GM23338 (cell line): ENCODE measurements around the gene EXOC4. TPM values are rescaled to one million over a fixed set of nuclear protein-coding genes. Genes with fewer than 3 reads are reported as not detected.

Experiments
- ATAC-seq: fragments of 200-7000 bp; cut with Tn5 transposase; 3 replicates; pipeline ENCODE4 v1.9.1; 2020
- DNase-seq: peaks from one replicate; pipeline ENCODE4 v3.0.0-alpha.2; 2015; ENCODE audit warnings: low spot score
- H2AFZ ChIP-seq: fragments of 200-600 bp; sonication (generic); 2 replicates; pipeline ENCODE4 v1.8.0; 2016; ENCODE audit warnings: antibody characterized with exemption, mild to moderate bottlenecking, moderate library complexity
- H3F3A ChIP-seq: fragments of 200-600 bp; sonication (generic); replicated peaks from 2 replicates; pipeline ENCODE4 v1.8.0; 2017; ENCODE audit warnings: antibody characterized with exemption, mixed run types, low read depth
- H3K27ac ChIP-seq: fragments of 200-600 bp; sonication (generic); 2 replicates; pipeline ENCODE4 v1.6.1; 2016; ENCODE audit warnings: low read depth
- H3K27me3 ChIP-seq: fragments of 200-600 bp; sonication (generic); 2 replicates; pipeline ENCODE4 v1.8.0; 2016; ENCODE audit warnings: mild to moderate bottlenecking, mixed run types, moderate library complexity; ENCODE audit not compliant: insufficient read depth
- H3K36me3 ChIP-seq: fragments of 200-600 bp; sonication (generic); 2 replicates; pipeline ENCODE4 v1.8.0; 2016; ENCODE audit warnings: mild to moderate bottlenecking; ENCODE audit not compliant: insufficient read depth
- H3K4me1 ChIP-seq: fragments of 200-600 bp; sonication (generic); 2 replicates; pipeline ENCODE4 v1.8.0; 2016; ENCODE audit warnings: mild to moderate bottlenecking, moderate library complexity; ENCODE audit not compliant: insufficient read depth
- H3K4me2 ChIP-seq: fragments of 200-600 bp; sonication (generic); 2 replicates; pipeline ENCODE4 v1.7.1; 2017; ENCODE audit warnings: mixed run types
- H3K4me3 ChIP-seq: fragments of 200-600 bp; sonication (generic); 2 replicates; pipeline ENCODE4 v1.6.1; 2016; ENCODE audit warnings: mixed run types
- H3K79me2 ChIP-seq: fragments of 200-600 bp; sonication (generic); replicated peaks from 2 replicates; pipeline ENCODE4 v1.8.0; 2017; ENCODE audit warnings: mild to moderate bottlenecking; ENCODE audit not compliant: insufficient read depth
- H3K9me2 ChIP-seq: fragments of 200-600 bp; sonication (generic); 2 replicates; pipeline ENCODE4 v1.8.0; 2017; ENCODE audit not compliant: insufficient read depth
- H4K20me1 ChIP-seq: fragments of 200-600 bp; sonication (generic); replicated peaks from 2 replicates; pipeline ENCODE4 v1.8.0; 2017; ENCODE audit warnings: mild to moderate bottlenecking; ENCODE audit not compliant: insufficient read depth
- H3K27ac Mint-ChIP-seq: 2 replicates; pipeline ENCODE4 v1.8.0; 2020; ENCODE audit warnings: inconsistent platforms, mild to moderate bottlenecking, moderate library complexity, mixed read lengths
- H3K27me3 Mint-ChIP-seq: 3 replicates; pipeline ENCODE4 v1.8.0; 2022; ENCODE audit warnings: low read depth, mild to moderate bottlenecking, moderate library complexity, mixed read lengths, inconsistent platforms; ENCODE audit not compliant: insufficient read depth, poor library complexity
- H3K36me3 Mint-ChIP-seq: 3 replicates; pipeline ENCODE4 v1.8.0; 2021; ENCODE audit warnings: low read depth, mild to moderate bottlenecking, inconsistent platforms, moderate library complexity, mixed read lengths
- H3K4me1 Mint-ChIP-seq: 3 replicates; pipeline ENCODE4 v1.8.0; 2020; ENCODE audit warnings: mild to moderate bottlenecking, inconsistent platforms, mixed read lengths
- H3K4me3 Mint-ChIP-seq: 3 replicates; pipeline ENCODE4 v1.8.0; 2021; ENCODE audit warnings: moderate library complexity, mild to moderate bottlenecking, inconsistent platforms, mixed read lengths
- H3K9me3 Mint-ChIP-seq: 3 replicates; pipeline ENCODE4 v1.8.0; 2020; ENCODE audit warnings: moderate library complexity, mild to moderate bottlenecking, inconsistent platforms, mixed read lengths
- CREB1 ChIP-seq: fragments of 250-450 bp; sonication (Bioruptor Pico); IDR thresholded peaks from 2 replicates; pipeline ENCODE4 v1.5.0; 2020; ENCODE audit warnings: low read depth, mild to moderate bottlenecking, moderate library complexity
- ETS1 ChIP-seq: IDR thresholded peaks from 2 replicates; pipeline ENCODE4 v1.6.1; 2016; ENCODE audit warnings: antibody characterized with exemption
- EZH2phosphoT487 ChIP-seq: fragments of 200-600 bp; sonication (generic); IDR thresholded peaks from one replicate; pipeline ENCODE4 v1.8.1; 2018; ENCODE audit warnings: antibody characterized with exemption; ENCODE audit not compliant: unreplicated experiment
- JUNB ChIP-seq: IDR thresholded peaks from one replicate; pipeline ENCODE4 v1.6.1; 2016; ENCODE audit warnings: antibody characterized with exemption; ENCODE audit not compliant: unreplicated experiment
- NANOG ChIP-seq: IDR thresholded peaks from 2 replicates; pipeline ENCODE4 v1.6.1; 2016; ENCODE audit warnings: antibody characterized with exemption, borderline replicate concordance
- STAT1 ChIP-seq: IDR thresholded peaks from one replicate; pipeline ENCODE4 v1.6.1; 2016; ENCODE audit warnings: antibody characterized with exemption; ENCODE audit not compliant: unreplicated experiment
- ZNF462 ChIP-seq: fragments of 250-450 bp; sonication (Bioruptor Pico); IDR thresholded peaks from 2 replicates; pipeline ENCODE4 v1.5.0; 2020; ENCODE audit warnings: mild to moderate bottlenecking, moderate library complexity
- polyA plus RNA-seq: library from polyadenylated mRNA; unstranded; fragments of >200 nt; fragmentation: Nextera tagmentation; extraction: Ambion mirVana; gene quantifications from 2 replicates; pipeline ENCODE4 v1.2.1, GENCODE V29; 2016
- total RNA-seq: library from RNA; depleted of rRNA; stranded (reverse); fragments of >200 nt; shearing (Covaris generic); gene quantifications from 2 replicates; pipeline ENCODE4 v1.2.3, GENCODE V29; 2014

EXOC4 gene
- total and polyA plus RNA-seq, 2 experiments from 2014 or later = 37.5 to 52.7 TPM

- Histone ChIP-seq H3F3A (no peaks in the 10 kb centered on the region), H3K4me3 (no peak overlapping the region), H3K9me2 (no peaks in the 10 kb centered on the region), H3K4me2 (no peak overlapping the region), H4K20me1 (no peaks in the 10 kb centered on the region; the same call in 1 of the 2 replicates), H2AFZ (no peak overlapping the region), H3K27ac (no peak overlapping the region), H3K4me1 (0 out of 2 replicates have a peak, but pooled peaks cover 4% of the 10 kb centered on the region), H3K79me2 (no peaks in the 10 kb centered on the region), H3K36me3 (no peaks in the 10 kb centered on the region), H3K27me3 (no peaks in the 10 kb centered on the region)
- ATAC-seq = no peak
- Mint-ChIP-seq H3K27ac (no peak overlapping the region), H3K36me3 (peaks cover 19% of the 10 kb centered on the region), H3K4me1 (peaks cover 4% of the 10 kb centered on the region; the same call in 2 of the 3 replicates), H3K27me3 (peaks cover 6% of the 10 kb centered on the region), H3K4me3 (no peak overlapping the region), H3K9me3 (peaks cover 8% of the 10 kb centered on the region; the same call in 2 of the 3 replicates)
- DNase-seq = no peak
- TF ChIP-seq NANOG (no peak), ZNF462 (CRISPR knock-in tag) (no peak), JUNB (no peak), EZH2phosphoT487 (no peak), ETS1 (no peak), CREB1 (CRISPR knock-in tag) (no peak), STAT1 (no peak)
Measured at GRCh38 chr7:133923974-133924373, 671.1 kb downstream of the EXOC4 start.
